IPS-NIHi11 (cell line): ENCODE measurements around the gene EFHC2.
A peak's percentile ranks its signal among the peaks of the same experiment; 100 is the strongest.

Experiments used
- DNase-seq: peaks from one replicate; pipeline ENCODE4 v3.0.0; 2012; ENCODE audit warnings: mixed read lengths, low spot score

Gene EFHC2

GRCh38 chrX:44343412-44344141, at the start of gene EFHC2:
Gene EFHC2 (minus strand): TSS chrX:44343672. CDS start chrX:44343588, 84 bp downstream.
- DNase-seq = peak; percentile 49

- DNase-seq = no peak
Observed at GRCh38 chrX:44392767-44393166, 49.3 kb upstream of the EFHC2 start.

GRCh38 chrX:44384688-44385338, 41.3 kb upstream of the EFHC2 start:
- DNase-seq = no peak

- DNase-seq = no peak
Observed at GRCh38 chrX:44382871-44383270, 39.4 kb upstream of the EFHC2 start.

- DNase-seq = no peak
Observed at GRCh38 chrX:44352758-44353157, 9.3 kb upstream of the EFHC2 start.

- DNase-seq = no peak
Observed at GRCh38 chrX:44349561-44349960, 6.1 kb upstream of the EFHC2 start.

GRCh38 chrX:44344687-44345086, 1.2 kb upstream of the EFHC2 start:
- DNase-seq = no peak

- DNase-seq = no peak
Observed at GRCh38 chrX:44344194-44344593, 722 bp upstream of the EFHC2 start.

- no peak for DNase-seq
Observed at GRCh38 chrX:44342866-44343265, 606 bp downstream of the EFHC2 start.

- no peak for DNase-seq
Observed at GRCh38 chrX:44338361-44338760, 5.1 kb downstream of the EFHC2 start.

GRCh38 chrX:44332437-44332836, 11.0 kb downstream of the EFHC2 start:
- DNase-seq = no peak

- no peak for DNase-seq
Observed at GRCh38 chrX:44330227-44330626, 13.2 kb downstream of the EFHC2 start.

GRCh38 chrX:44319550-44319949, 23.9 kb downstream of the EFHC2 start:
- DNase-seq = no peak

- no peak for DNase-seq
Observed at GRCh38 chrX:44317181-44317580, 26.3 kb downstream of the EFHC2 start.

- no peak for DNase-seq
Observed at GRCh38 chrX:44314808-44315207, 28.7 kb downstream of the EFHC2 start.

GRCh38 chrX:44314259-44314734, 29.2 kb downstream of the EFHC2 start:
- no peak for DNase-seq

- no peak for DNase-seq
Observed at GRCh38 chrX:44312421-44312820, 31.1 kb downstream of the EFHC2 start.

- DNase-seq = no peak
Observed at GRCh38 chrX:44310227-44310626, 33.2 kb downstream of the EFHC2 start.

- no peak for DNase-seq
Observed at GRCh38 chrX:44308869-44309268, 34.6 kb downstream of the EFHC2 start.

GRCh38 chrX:44306356-44306755, 37.1 kb downstream of the EFHC2 start:
- DNase-seq = peak; percentile 12

GRCh38 chrX:44305921-44306320, 37.6 kb downstream of the EFHC2 start:
- no peak for DNase-seq

- DNase-seq = no peak
Observed at GRCh38 chrX:44303119-44303518, 40.4 kb downstream of the EFHC2 start.

GRCh38 chrX:44299177-44299576, 44.3 kb downstream of the EFHC2 start:
- no peak for DNase-seq
